Fibroblast of upper back skin (primary cell): ENCODE data around the gene XAB2.
"Not testable (repeated sequence)": the region's sequence is repeated elsewhere in the genome, so short reads cannot be mapped to it uniquely, and the experiment has no call there.

Experiments used
- DNase-seq: peaks from one replicate; pipeline ENCODE4 v3.0.0-alpha.2; 2013

XAB2 gene

DNA sequence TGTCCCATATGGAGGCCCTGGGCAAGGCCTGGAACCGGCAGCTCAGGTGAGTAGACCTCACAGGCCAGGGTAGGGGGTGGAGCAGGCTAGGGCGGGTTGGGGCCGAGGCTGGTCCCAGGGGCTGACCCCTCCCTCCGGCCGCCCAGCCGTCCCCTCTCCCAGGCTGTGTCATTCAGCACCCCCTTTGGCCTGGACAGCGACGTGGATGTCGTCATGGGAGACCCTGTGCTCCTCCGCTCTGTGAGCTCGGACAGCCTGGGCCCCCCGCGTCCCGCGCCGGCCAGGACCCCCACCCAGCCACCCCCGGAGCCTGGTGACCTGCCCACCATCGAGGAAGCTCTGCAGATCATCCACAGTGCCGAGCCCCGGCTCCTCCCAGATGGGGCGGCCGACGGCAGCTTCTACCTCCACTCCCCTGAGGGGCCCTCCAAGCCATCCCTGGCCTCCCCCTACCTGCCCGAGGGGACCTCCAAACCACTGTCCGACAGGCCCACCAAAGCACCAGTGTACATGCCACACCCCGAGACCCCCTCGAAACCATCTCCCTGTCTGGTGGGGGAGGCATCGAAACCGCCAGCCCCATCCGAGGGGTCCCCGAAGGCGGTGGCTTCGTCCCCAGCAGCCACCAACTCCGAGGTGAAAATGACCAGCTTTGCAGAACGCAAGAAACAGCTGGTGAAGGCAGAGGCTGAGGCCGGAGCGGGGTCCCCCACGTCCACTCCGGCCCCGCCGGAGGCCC is 17.6 kb downstream of the XAB2 start:
- DNase-seq = no peak

- DNase-seq = no peak
These were observed 18.7 kb downstream of the XAB2 start for GRCh38 chr19:7610491-7611240.

DNA sequence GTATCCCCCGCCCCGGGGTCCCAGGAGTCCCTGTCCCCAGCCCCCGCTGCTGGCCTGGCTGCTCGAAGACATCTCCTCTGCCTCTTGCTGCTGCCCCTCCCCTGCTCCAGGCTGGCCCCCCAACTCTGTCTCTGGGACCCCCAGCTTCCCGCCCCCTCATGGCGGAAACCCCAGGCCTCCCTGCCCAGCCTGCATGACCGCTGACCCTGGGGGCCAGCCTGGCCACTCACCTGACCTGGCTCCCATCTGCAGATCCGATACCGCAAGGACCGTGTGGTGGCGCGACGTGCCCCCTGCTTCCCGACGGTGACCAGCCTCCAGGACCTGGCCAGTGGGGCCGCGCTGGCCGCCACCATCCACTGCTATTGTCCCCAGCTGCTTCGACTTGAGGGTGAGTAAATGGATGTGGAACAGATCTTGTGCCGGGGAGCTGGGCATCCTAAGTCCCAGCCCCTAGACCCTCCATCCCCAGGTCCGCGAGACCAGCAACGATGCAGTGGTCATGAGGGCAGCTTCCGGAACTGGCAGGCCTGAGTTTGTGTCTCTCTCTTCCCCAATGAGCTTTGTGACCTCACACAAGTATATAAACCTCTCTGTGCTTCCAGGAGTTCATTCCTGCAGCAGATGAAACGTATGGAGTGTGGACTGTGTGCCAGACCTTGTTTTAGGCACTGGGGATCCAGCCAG is 21.3 kb downstream of the XAB2 start:
- DNase-seq = no peak

- DNase-seq = no peak
These were observed 22.0 kb downstream of the XAB2 start for GRCh38 chr19:7607212-7607873.

- DNase-seq = no peak
These were observed 23.1 kb downstream of the XAB2 start for GRCh38 chr19:7606289-7606688.

- DNase-seq = no peak
These were observed 23.7 kb downstream of the XAB2 start for GRCh38 chr19:7605490-7606222.

DNA sequence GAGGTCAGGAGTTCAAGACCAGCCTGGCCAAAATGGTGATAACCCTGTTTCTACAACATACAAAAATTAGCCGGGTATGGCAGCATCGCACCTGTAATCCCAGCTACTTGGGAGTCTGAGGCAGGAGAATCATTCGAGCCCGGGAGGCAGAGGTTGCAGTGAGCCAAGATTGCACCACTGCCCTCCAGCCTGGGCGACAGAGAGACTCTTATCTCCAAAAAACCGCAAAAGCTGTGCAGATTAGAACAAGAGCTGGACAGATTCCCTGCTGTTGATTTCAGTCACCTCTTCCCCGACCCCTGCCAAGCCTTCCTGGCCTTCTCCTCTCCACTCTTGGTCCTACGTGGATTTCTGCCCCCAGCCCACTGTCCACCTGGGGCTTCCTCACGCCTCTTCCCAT is 25.4 kb downstream of the XAB2 start:
- DNase-seq = no peak

GRCh38 chr19:7602935-7603497 is 26.3 kb downstream of the XAB2 start:
- DNase-seq = no peak

- DNase-seq = no peak
These were observed 27.0 kb downstream of the XAB2 start for GRCh38 chr19:7602240-7602934.

DNA sequence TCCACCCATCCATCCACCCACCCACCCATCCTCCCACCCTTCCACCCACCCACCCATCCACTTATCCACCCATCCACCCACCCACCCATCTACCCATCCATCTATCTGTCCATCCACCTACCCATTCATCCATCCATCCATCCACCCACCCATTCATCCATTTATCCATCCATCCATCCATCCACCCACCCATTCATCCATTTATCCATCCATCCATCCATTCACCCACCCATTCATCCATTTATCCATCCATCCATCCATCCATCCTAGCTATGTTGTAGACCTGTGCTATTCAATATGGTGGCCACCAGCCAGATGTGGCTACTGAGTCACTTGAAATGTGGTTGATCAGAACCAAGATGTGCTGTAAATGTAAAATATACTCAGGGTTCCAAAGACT is 28.6 kb downstream of the XAB2 start:
- DNase-seq = no peak

DNA sequence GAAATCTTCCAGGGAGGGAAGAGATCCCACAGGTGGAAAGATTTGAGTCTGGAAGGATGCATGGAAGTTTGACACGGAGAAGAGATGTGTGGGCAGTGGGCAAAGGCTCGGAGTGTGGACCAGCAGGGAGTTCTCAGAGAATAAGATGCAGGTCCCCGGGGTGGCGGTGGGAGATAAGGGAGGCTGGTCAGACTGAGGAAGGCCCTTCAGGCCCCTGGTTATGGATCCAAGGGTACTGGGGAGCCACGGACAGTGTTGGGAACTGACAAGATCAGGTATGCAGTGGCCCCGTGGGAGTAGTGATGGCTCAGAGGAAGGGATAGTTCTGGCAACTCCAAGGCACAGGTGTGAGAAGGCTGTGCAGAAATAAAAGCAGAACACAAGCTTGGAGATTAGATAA is 31.2 kb downstream of the XAB2 start:
- DNase-seq = no peak

DNA sequence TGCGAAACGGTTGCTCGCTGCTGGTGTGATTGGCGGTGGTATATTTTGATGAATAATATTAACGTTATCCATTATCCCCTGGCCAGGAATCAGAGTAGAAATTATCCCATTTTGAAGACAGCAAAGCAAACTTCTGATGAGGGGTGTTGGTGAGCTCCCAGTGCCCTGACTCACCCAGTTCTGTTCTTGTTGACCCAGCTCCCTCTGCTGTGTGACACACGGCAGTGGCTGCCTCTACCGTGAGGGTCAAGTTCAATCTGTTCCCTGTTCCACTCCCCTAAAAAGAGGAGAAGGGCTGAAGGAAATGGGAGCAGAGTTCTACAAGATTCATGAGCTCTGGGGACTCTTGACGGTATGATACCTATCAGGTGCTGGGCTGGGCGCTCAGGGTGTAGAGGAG is 31.7 kb downstream of the XAB2 start:
- no peak for DNase-seq

- DNase-seq = no peak
These were observed 33.0 kb downstream of the XAB2 start for GRCh38 chr19:7596211-7596937.

GRCh38 chr19:7595466-7596133 is 33.7 kb downstream of the XAB2 start, which contains the start of gene CAMSAP3:
CAMSAP3 (plus strand) TSS chr19:7595863; CDS start chr19:7596003, 140 bp downstream.
- peak; percentile 7 for DNase-seq

DNA sequence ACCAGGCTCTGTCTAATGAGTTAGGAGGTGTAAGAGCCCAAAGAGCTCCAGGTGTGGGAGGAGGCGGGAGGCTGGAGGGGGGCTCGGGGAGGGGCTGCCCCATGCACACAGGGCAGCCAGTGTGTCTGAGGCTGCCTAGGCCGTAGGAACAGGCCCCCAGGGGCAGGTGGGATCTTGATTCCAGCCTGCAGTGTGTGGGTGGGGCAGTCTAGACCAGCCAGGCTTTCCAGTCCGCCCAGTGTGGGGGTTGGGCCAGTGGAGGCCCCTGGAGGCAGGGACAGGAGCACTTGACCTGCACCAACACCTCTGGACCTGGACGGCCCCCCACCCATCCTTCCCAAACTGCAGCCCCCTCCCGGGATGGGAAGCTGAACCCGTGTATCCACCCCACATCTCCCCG is 39.1 kb downstream of the XAB2 start:
- no peak for DNase-seq

DNA sequence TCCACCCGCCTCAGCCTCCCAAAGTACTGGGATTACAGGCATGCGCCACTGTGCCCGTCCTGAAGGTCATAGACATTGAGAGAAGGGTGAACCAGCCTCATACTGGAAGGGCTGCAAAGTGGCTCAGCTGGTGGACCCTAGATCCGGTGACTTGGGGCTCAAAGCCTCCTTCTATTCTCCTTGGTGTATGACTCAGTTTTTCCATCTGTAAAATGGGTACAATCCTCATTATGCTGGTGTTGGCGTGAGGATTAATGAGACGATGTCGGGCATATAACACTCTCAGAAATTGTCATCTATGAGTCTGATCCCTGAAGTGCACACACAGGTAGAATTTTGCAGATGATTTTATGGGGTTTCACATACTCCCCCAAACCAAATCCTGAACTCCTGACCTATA is 39.5 kb downstream of the XAB2 start:
- DNase-seq = no peak

- no peak for DNase-seq
These were observed 46.9 kb downstream of the XAB2 start for GRCh38 chr19:7582446-7582845.

DNA sequence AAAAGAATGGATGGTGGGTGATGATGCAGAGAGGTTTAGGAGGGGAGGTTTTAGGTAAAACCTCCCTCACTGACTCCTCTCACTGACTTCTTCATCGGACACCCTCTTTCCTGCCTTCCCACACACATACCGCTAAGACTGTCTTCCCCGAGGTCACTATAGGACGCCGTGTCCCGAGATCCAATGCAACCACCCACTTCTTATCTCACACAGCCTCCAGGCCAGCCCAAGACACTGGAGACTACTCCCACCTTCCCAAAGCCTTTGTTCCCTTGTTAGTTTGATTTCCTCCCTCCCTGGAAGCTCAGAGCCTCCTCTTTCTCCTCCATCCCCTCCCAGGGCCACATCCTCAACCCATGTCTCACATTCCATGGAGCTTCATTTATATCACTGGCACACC is 50.2 kb downstream of the XAB2 start:
- DNase-seq = no peak

- DNase-seq = no peak
These were observed 51.2 kb downstream of the XAB2 start for GRCh38 chr19:7578127-7578526.

GRCh38 chr19:7577422-7577821 is 51.9 kb downstream of the XAB2 start:
- not testable (repeated sequence) for DNase-seq
